GM12878 (cell line): Measurements from ENCODE around the gene TANK. TPM values are rescaled to one million over a fixed set of nuclear protein-coding genes. Genes with fewer than 3 reads are reported as not detected.

Experiments
- ATAC-seq: fragments of 200-7000 bp; cut with Tn5 transposase; 3 replicates; pipeline ENCODE4 v1.9.1; 2020; ENCODE audit warnings: mild to moderate bottlenecking, moderate library complexity
- BruUV-seq: library from RNA; stranded (reverse); fragments of 400-500 nt; replicated peaks from 2 replicates; lab custom pipeline; 2021; lab: Mats Ljungman, UMichigan
- CTCF ChIA-PET: fragments of 300-600 bp; sonication (Branson Sonifier 250); formaldehyde crosslinking; extraction: SDS; loops from one replicate; lab custom pipeline; 2021; ENCODE audit warnings: inconsistent platforms; lab: Yijun Ruan, JAX
- POLR2A ChIA-PET: fragments of 350-600 bp; formaldehyde crosslinking; extraction: SDS; loops from one replicate; lab custom pipeline; 2021; ENCODE audit warnings: inconsistent platforms; lab: Charles Lee
- RAD21 ChIA-PET: fragments of 300-600 bp; sonication (Branson Sonifier 250); formaldehyde crosslinking; loops from one replicate; lab custom pipeline; 2023; ENCODE audit warnings: antibody characterized with exemption; ENCODE audit not compliant: unreplicated experiment; lab: Charles Lee
- SMC1A ChIA-PET: fragments of 300-600 bp; sonication (Branson Sonifier 250); formaldehyde crosslinking; loops from one replicate; lab custom pipeline; 2023; ENCODE audit not compliant: unreplicated experiment, uncharacterized antibody; lab: Charles Lee
- DNase-seq: peaks from one replicate; pipeline ENCODE4 v3.0.0-alpha.2; 2011; ENCODE audit warnings: low read depth, low spot score
- FAIRE-seq: peaks from 3 replicates; lab custom pipeline; 2011; peaks lifted over from hg19 to GRCh38; lab: Jason Lieb, UNC
- H2AFZ ChIP-seq: 2 replicates; pipeline ENCODE4 v1.6.0; 2011; ENCODE audit warnings: low read depth, low read length, control low read depth; ENCODE audit not compliant: control insufficient read depth
- H3K27ac ChIP-seq: 2 replicates; pipeline ENCODE4 v1.5.1; 2011; ENCODE audit warnings: control low read depth; ENCODE audit not compliant: control insufficient read depth, insufficient read depth
- H3K27me3 ChIP-seq, 2 experiments: replicated peaks in 1 of 2; 2 replicates each; pipeline versions ENCODE4 v1.6.0 to v1.6.1; 2011; ENCODE audit warnings: low read length in 1 of 2; ENCODE audit not compliant: control insufficient read depth in 2 of 2, insufficient read depth in 2 of 2
- H3K36me3 ChIP-seq, 2 experiments: 2 replicates each; pipeline ENCODE4 v1.5.1; 2011; ENCODE audit warnings: low read length in 1 of 2; ENCODE audit not compliant: control insufficient read depth in 2 of 2, insufficient read depth in 2 of 2
- H3K4me1 ChIP-seq: 2 replicates; pipeline ENCODE4 v1.6.1; 2011; ENCODE audit warnings: mild to moderate bottlenecking, low read length, moderate library complexity, mixed read lengths; ENCODE audit not compliant: control insufficient read depth, insufficient read depth
- H3K4me2 ChIP-seq: 2 replicates; pipeline ENCODE4 v1.6.0; 2011; ENCODE audit warnings: control low read depth; ENCODE audit not compliant: control insufficient read depth, insufficient read depth
- H3K4me3 ChIP-seq: fragments of 200-600 bp; sonication (generic); 2 replicates; pipeline ENCODE4 v1.5.1; 2016
- H3K79me2 ChIP-seq: 2 replicates; pipeline ENCODE4 v1.6.0; 2011; ENCODE audit warnings: low read length; ENCODE audit not compliant: control insufficient read depth, insufficient read depth
- H3K9ac ChIP-seq: 2 replicates; pipeline ENCODE4 v1.8.0; 2011; ENCODE audit warnings: low read length, control low read depth, mixed read lengths; ENCODE audit not compliant: control insufficient read depth, insufficient read depth
- H3K9me3 ChIP-seq: replicated peaks from 3 replicates; pipeline ENCODE4 v1.5.1; 2011; ENCODE audit warnings: mild to moderate bottlenecking, low read length; ENCODE audit not compliant: control insufficient read depth, insufficient read depth
- H4K20me1 ChIP-seq: 2 replicates; pipeline ENCODE4 v1.6.0; 2011; ENCODE audit not compliant: control insufficient read depth, insufficient read depth
- BCLAF1 ChIP-seq: fragments of 450-650 bp; IDR thresholded peaks from 2 replicates; pipeline ENCODE4 v1.6.1; 2017; ENCODE audit warnings: antibody characterized with exemption, mild to moderate bottlenecking, moderate library complexity
- YY1 ChIP-seq: IDR thresholded peaks from 2 replicates; pipeline ENCODE4 v1.6.1; 2011; ENCODE audit warnings: low read depth, mild to moderate bottlenecking, low read length
- ZNF24 ChIP-seq: fragments of 450-650 bp; IDR thresholded peaks from 2 replicates; pipeline ENCODE4 v1.6.1; 2017; ENCODE audit warnings: antibody characterized with exemption, mild to moderate bottlenecking
- WGBS: methylation state at CpG from one replicate; pipeline ENCODE4 v1.1.6; 2016; ENCODE audit warnings: low lambda C conversion rate; ENCODE audit not compliant: insufficient replicate concordance, insufficient coverage; ENCODE audit errors: missing lambda C conversion rate; 5-methylcytosine and 5-hydroxymethylcytosine counted together
- in situ Hi-C: fragments of 300-500 bp; cut with MboI; formaldehyde crosslinking; loops from 9 replicates; pipeline ENCODE4 v1.14.3; 2018; ENCODE audit warnings: mixed read lengths
- intact Hi-C: fragments of 100-400 bp; cut with micrococcal nuclease; formaldehyde crosslinking; loops from one replicate; pipeline ENCODE4 v1.14.2; 2022; ENCODE audit not compliant: unreplicated experiment
- polyA plus RNA-seq, 11 experiments: library from polyadenylated mRNA; depleted of rRNA in 4 of 11; unstranded in 6 of 11; stranded (reverse) in 5 of 11; fragments of >200 nt; fragmentation: Nextera tagmentation in 4 of 11; fragmentation: Illumina TruSeq in 1 of 11; extraction: Ambion mirVana in 4 of 11; extraction: Trizol in 1 of 11; gene quantifications; 1 replicate in 1 of 11; 2 replicates in 10 of 11; pipeline versions ENCODE4 v1.2.1 to v1.2.3, GENCODE V29; 2011 to 2016; ENCODE audit warnings: inconsistent platforms in 2 of 11, missing spikeins in 2 of 11, low read depth in 1 of 11
- total RNA-seq, 4 experiments: library from RNA; depleted of rRNA in 3 of 4; stranded (reverse); fragments of >200 nt in 3 of 4; fragmentation: Illumina TruSeq in 1 of 4; extraction: Trizol in 1 of 4; gene quantifications; 2 replicates each; pipeline versions ENCODE4 v1.2.1 to v1.2.3, GENCODE V29; 2013 to 2021

TANK gene
- total and polyA plus RNA-seq, 10 of the 15 experiments (the other 5 are each of a cell fraction or from before 2014, with no cell fraction given), result 48.6 to 127 (median 103) TPM

DNA sequence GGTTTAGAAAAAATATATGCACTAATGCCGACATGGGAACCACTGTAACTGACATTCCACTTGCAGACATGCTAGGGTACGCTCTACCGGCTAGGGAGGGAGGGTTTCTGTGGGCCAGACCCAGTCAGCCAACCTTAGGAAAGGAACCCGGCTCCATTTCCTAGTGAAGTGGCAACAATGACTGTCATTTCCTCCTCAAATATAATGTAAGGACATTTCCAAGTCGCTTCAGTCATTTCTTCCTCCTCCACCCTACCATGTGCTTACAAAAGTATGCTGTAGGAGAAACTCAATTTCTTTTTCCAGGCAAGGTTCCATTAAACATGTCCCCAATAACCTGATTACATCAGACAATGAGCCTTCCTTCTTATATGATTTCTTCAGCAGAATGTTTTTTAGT lies 83.7 kb downstream of the TANK start:
- Histone ChIP-seq H3K9ac (peak overlapping the region; percentile 81), H4K20me1 (no peaks in the 10 kb centered on the region), H2AFZ (peak overlapping the region; percentile 55), H3K27ac (peak overlapping the region; percentile 84), H3K27me3 (no peaks in the 10 kb centered on the region), H3K79me2 (peaks cover 16% of the 10 kb centered on the region), H3K36me3 (peaks cover 0 to 4% of the 10 kb centered on the region in 2 experiments; a peak in 1 of 4 replicates), H3K4me1 (peaks cover 18% of the 10 kb centered on the region), H3K4me2 (peak overlapping the region; percentile 99), H3K9me3 (no peaks in the 10 kb centered on the region), H3K4me3 (peak overlapping the region; percentile 63)
- ChIA-PET CTCF (interaction anchor here (0.6 to 3.3 kb wide), 8 partner anchors 10 to 942 kb away, joined by 3 to 26 read pairs (median 4); no protein-coding TSS in a partner anchor), SMC1A (interaction anchor here (0.7 to 1.9 kb wide), 15 partner anchors 11 to 211 kb away, joined by 3 to 19 read pairs (median 3); partner anchors contain the start of genes PSMD14 and TANK), RAD21 (interaction anchor here (1.0 to 2.2 kb wide), 6 partner anchors 10 to 180 kb away, joined by 3 to 8 read pairs (median 6); no protein-coding TSS in a partner anchor), POLR2A (interaction anchor here (1.2 to 1.6 kb wide), 4 partner anchors 10 to 68 kb away, joined by 3 to 16 read pairs (median 4); partner anchors contain the start of gene PSMD14)
- BruUV-seq, result TSS peak; percentile 96
- WGBS, result 24% methylated on average over 5 of the region's 5 CpGs
- DNase-seq (no peak), FAIRE-seq (no peak), ATAC-seq (peak; percentile 33)
- no peak for TF ChIP-seq BCLAF1
- TF ChIP-seq ZNF24, result 0 out of 2 replicates have a peak, but pooled peaks have one; percentile 42
- 0 out of 2 replicates have a peak, but pooled peaks have one; percentile 44 for TF ChIP-seq YY1
- intact Hi-C loops (loop anchor here (5.0 kb wide), 2 partner anchors 143 to 1073 kb away; partner anchors contain the start of gene IFIH1), in situ Hi-C loops (no loop called here)
